Naive thymus-derived CD4-positive, alpha-beta T cell (primary cell): ENCODE results near the gene ACAP2. TPM values are rescaled to one million over a fixed set of nuclear protein-coding genes. Genes with fewer than 3 reads are reported as not detected.

Source experiments
- ATAC-seq: fragments of 150-1000 bp; cut with Tn5 transposase; 2 replicates; pipeline ENCODE4 v1.10.0; 2021; ENCODE audit warnings: mild to moderate bottlenecking, moderate library complexity
- CTCF ChIA-PET: fragments of 350-600 bp; sonication (Branson Sonifier 250); formaldehyde crosslinking; loops from one replicate; lab custom pipeline; 2021; ENCODE audit warnings: antibody characterized with exemption; lab: Charles Lee
- POLR2A ChIA-PET: fragments of 350-600 bp; sonication (Branson Sonifier 250); formaldehyde crosslinking; loops from one replicate; lab custom pipeline; 2021; ENCODE audit warnings: antibody characterized with exemption, inconsistent platforms; lab: Charles Lee
- DNase-seq, 9 donors: peaks; one replicate each; pipeline versions ENCODE4 v3.0.0 to v3.0.0-alpha.2; 2020 to 2022; ENCODE audit warnings: mixed read lengths in 1 of 9
- H3K27ac ChIP-seq: one replicate; pipeline ENCODE4 v1.7.0; 2013; ENCODE audit warnings: mild to moderate bottlenecking, low read depth, low read length, moderate library complexity
- H3K27me3 ChIP-seq, 2 donors: one replicate each; pipeline ENCODE4 v1.7.0; 2013; ENCODE audit warnings: low read length in 2 of 2, mild to moderate bottlenecking in 2 of 2, moderate library complexity in 2 of 2; ENCODE audit not compliant: control insufficient read depth in 2 of 2, insufficient read depth in 2 of 2
- H3K36me3 ChIP-seq, 3 experiments: 1 replicate in 2 of 3; 2 replicates in 1 of 3; pipeline ENCODE4 v1.7.0; 2013; ENCODE audit warnings: low read length in 3 of 3, mild to moderate bottlenecking in 3 of 3, moderate library complexity in 1 of 3; ENCODE audit not compliant: insufficient read depth in 3 of 3, control insufficient read depth in 2 of 3
- H3K4me1 ChIP-seq, 2 donors: one replicate each; pipeline ENCODE4 v1.7.0; 2013; ENCODE audit warnings: low read length in 2 of 2, mild to moderate bottlenecking in 2 of 2, moderate library complexity in 1 of 2; ENCODE audit not compliant: control insufficient read depth in 2 of 2, insufficient read depth in 2 of 2
- H3K4me3 ChIP-seq: 2 replicates; pipeline ENCODE4 v1.7.0; 2013; ENCODE audit warnings: mild to moderate bottlenecking, low read length
- H3K9me3 ChIP-seq, 3 experiments: 1 replicate in 2 of 3; 2 replicates in 1 of 3; pipeline ENCODE4 v1.7.0; 2013; ENCODE audit warnings: low read length in 3 of 3; ENCODE audit not compliant: control insufficient read depth in 2 of 3
- H3K27ac Mint-ChIP-seq, 9 donors: one replicate each; pipeline ENCODE4 v1.8.0; 2020 to 2022; ENCODE audit warnings: mixed read lengths in 9 of 9, mild to moderate bottlenecking in 8 of 9, moderate library complexity in 5 of 9, inconsistent platforms in 2 of 9
- H3K27me3 Mint-ChIP-seq, 5 donors: one replicate each; pipeline ENCODE4 v1.8.0; 2021 to 2022; ENCODE audit warnings: mixed read lengths in 5 of 5, mild to moderate bottlenecking in 1 of 5
- H3K36me3 Mint-ChIP-seq, 5 donors: one replicate each; pipeline ENCODE4 v1.8.0; 2020 to 2022; ENCODE audit warnings: mixed read lengths in 5 of 5, mild to moderate bottlenecking in 3 of 5, inconsistent platforms in 1 of 5
- H3K4me1 Mint-ChIP-seq, 7 donors: one replicate each; pipeline ENCODE4 v1.8.0; 2020 to 2022; ENCODE audit warnings: mixed read lengths in 7 of 7, mild to moderate bottlenecking in 3 of 7, inconsistent platforms in 1 of 7
- H3K4me3 Mint-ChIP-seq, 10 donors: one replicate each; pipeline ENCODE4 v1.8.0; 2020 to 2022; ENCODE audit warnings: mild to moderate bottlenecking in 10 of 10, mixed read lengths in 10 of 10, moderate library complexity in 6 of 10, inconsistent platforms in 2 of 10
- H3K9me3 Mint-ChIP-seq, 11 donors: one replicate each; pipeline ENCODE4 v1.8.0; 2020 to 2022; ENCODE audit warnings: mixed read lengths in 11 of 11, mild to moderate bottlenecking in 4 of 11, inconsistent platforms in 1 of 11, moderate library complexity in 1 of 11
- intact Hi-C, 2 donors: fragments of 100-400 bp; cut with micrococcal nuclease; formaldehyde crosslinking; loops; one replicate each; pipeline ENCODE4 v1.15.1; 2023
- polyA plus RNA-seq, 2 donors: library from polyadenylated mRNA; unstranded; fragments of 300-500 nt; fragmentation: Illumina TruSeq; gene quantifications; one replicate each; pipeline ENCODE4 v1.2.3, GENCODE V29; 2021
- total RNA-seq, 6 experiments: library from RNA in 5 of 6; stranded (reverse) in 5 of 6; gene quantifications; 1 replicate in 5 of 6; 2 replicates in 1 of 6; pipeline ENCODE4 v1.2.3 and lab custom pipeline; 2021 to 2026

The ACAP2 gene
- total and polyA plus RNA-seq, 7 experiments from 2014 or later = 40.1 to 111 (median 72.6) TPM

- no peaks in the 10 kb centered on the region for H3K9me3 Mint-ChIP-seq
- no peaks in the 10 kb centered on the region for H3K27me3 Mint-ChIP-seq
- ChIA-PET CTCF (interaction anchor here (0.5 to 6.5 kb wide), 32 partner anchors 9 to 602 kb away, joined by 3 to 76 read pairs (median 4); partner anchors contain the start of genes LSG1 and PPP1R2), POLR2A (interaction anchor here (0.6 to 2.0 kb wide), 15 partner anchors 13 to 1670 kb away, joined by 3 to 13 read pairs (median 4); partner anchors contain the start of genes LSG1, NCBP2 and PPP1R2)
- H3K4me1 Mint-ChIP-seq = peaks cover 16 to 36% (median 29%) of the 10 kb centered on the region in 7 donors
- H3K36me3 ChIP-seq = no peaks in the 10 kb centered on the region
- intact Hi-C loops = loop anchor here (1.0 to 10.0 kb wide), 18 partner anchors 11 to 784 kb away; partner anchors contain the start of genes ATP13A3 (in 2 of the 2), PPP1R2 (in 2 of the 2), TNK2 (in 2 of the 2) and ACAP2 (in 1 of the 2)
- H3K27me3 ChIP-seq = no peaks in the 10 kb centered on the region
- peaks cover 16 to 22% of the 10 kb centered on the region in 2 donors for H3K4me1 ChIP-seq
- H3K9me3 ChIP-seq = no peaks in the 10 kb centered on the region
- ATAC-seq = peak; percentile 83
- H3K27ac ChIP-seq = peak overlapping the region; percentile 64
- H3K27ac Mint-ChIP-seq = peak overlapping the region; percentile 63 to 89 (median 86)
- peak; percentile 74 to 92 (median 84) for DNase-seq
- peak overlapping the region; percentile 82 to 91 (median 90) for H3K4me3 Mint-ChIP-seq
- H3K36me3 Mint-ChIP-seq = peaks cover 0 to 6% (median 0%) of the 10 kb centered on the region in 5 donors
- peak overlapping the region; percentile 97 for H3K4me3 ChIP-seq
Observed at GRCh38 chr3:195271410-195272243, 171.2 kb downstream of the ACAP2 start.

- no peaks in the 10 kb centered on the region for H3K27me3 Mint-ChIP-seq
- DNase-seq (peak; percentile 82 to 93 (median 91)), ATAC-seq (peak; percentile 93)
- Histone ChIP-seq H3K36me3 (no peaks in the 10 kb centered on the region), H3K4me3 (peak within 1 kb of the TSS; percentile 97), H3K27me3 (no peaks in the 10 kb centered on the region), H3K27ac (peak within 1 kb of the TSS; percentile 64), H3K9me3 (no peaks in the 10 kb centered on the region), H3K4me1 (peaks cover 16 to 22% of the 10 kb centered on the region in 2 donors)
- intact Hi-C loops = loop anchor here (1.0 to 10.0 kb wide), 18 partner anchors 11 to 784 kb away; partner anchors contain the start of genes ATP13A3 (in 2 of the 2), PPP1R2 (in 2 of the 2), TNK2 (in 2 of the 2) and ACAP2 (in 1 of the 2)
- H3K36me3 Mint-ChIP-seq = peaks cover 0 to 6% (median 0%) of the 10 kb centered on the region in 5 donors
- H3K4me3 Mint-ChIP-seq = peak within 1 kb of the TSS; percentile 82 to 91 (median 90)
- no peaks in the 10 kb centered on the region for H3K9me3 Mint-ChIP-seq
- H3K27ac Mint-ChIP-seq = peak within 1 kb of the TSS; percentile 63 to 89 (median 86)
- ChIA-PET POLR2A (interaction anchor here (0.6 to 2.0 kb wide), 19 partner anchors 10 to 1671 kb away, joined by 3 to 13 read pairs (median 4); partner anchors contain the start of genes LSG1, NCBP2 and PPP1R2), CTCF (interaction anchor here (0.5 to 6.5 kb wide), 35 partner anchors 9 to 601 kb away, joined by 3 to 76 read pairs (median 4); partner anchors contain the start of genes LSG1 and PPP1R2)
- H3K4me1 Mint-ChIP-seq = peaks cover 16 to 36% (median 30%) of the 10 kb centered on the region in 7 donors
Observed at GRCh38 chr3:195270817-195271409, 171.9 kb downstream of the ACAP2 start, which contains the start of gene XXYLT1. Gene XXYLT1, minus strand, starts transcription at chr3:195271159. Its CDS starts 101 bp downstream, at chr3:195271058.

GRCh38 chr3:195270079-195270816 lies 172.6 kb downstream of the ACAP2 start:
- H3K4me3 ChIP-seq = peak overlapping the region; percentile 97
- Mint-ChIP-seq H3K36me3 (peaks cover 0 to 9% (median 0%) of the 10 kb centered on the region in 5 donors), H3K4me3 (peak overlapping the region; percentile 80 to 91 (median 86)), H3K27ac (peak overlapping the region in 7 of 9 donors; percentile 62 to 83 (median 73)), H3K4me1 (peaks cover 16 to 38% (median 30%) of the 10 kb centered on the region in 7 donors), H3K9me3 (no peaks in the 10 kb centered on the region), H3K27me3 (no peaks in the 10 kb centered on the region)
- ChIA-PET POLR2A (interaction anchor here (0.6 to 2.0 kb wide), 11 partner anchors 9 to 644 kb away, joined by 3 to 13 read pairs (median 4); partner anchors contain the start of genes LSG1 and PPP1R2), CTCF (interaction anchor here (0.6 to 6.5 kb wide), 18 partner anchors 8 to 939 kb away, joined by 3 to 76 read pairs (median 5); partner anchors contain the start of gene LSG1)
- DNase-seq (peak in 5 of 9 donors; percentile 19 to 56 (median 25)), ATAC-seq (no peak)
- H3K27ac ChIP-seq = peak overlapping the region; percentile 64
- H3K4me1 ChIP-seq = peaks cover 16 to 22% of the 10 kb centered on the region in 2 donors
- no peaks in the 10 kb centered on the region for H3K27me3 ChIP-seq
- intact Hi-C loops = loop anchor here (2.0 to 10.0 kb wide), 5 partner anchors 281 to 783 kb away; partner anchors contain the start of genes ATP13A3 (in 2 of the 2) and TNK2 (in 2 of the 2)
- H3K36me3 ChIP-seq = no peaks in the 10 kb centered on the region
- no peaks in the 10 kb centered on the region for H3K9me3 ChIP-seq

- peak overlapping the region; percentile 80 to 91 (median 86) for H3K4me3 Mint-ChIP-seq
- no peaks in the 10 kb centered on the region for H3K27me3 Mint-ChIP-seq
- Histone ChIP-seq H3K36me3 (no peaks in the 10 kb centered on the region), H3K27ac (no peak overlapping the region), H3K4me1 (peaks cover 16 to 22% of the 10 kb centered on the region in 2 donors), H3K4me3 (peak overlapping the region; percentile 97), H3K27me3 (no peaks in the 10 kb centered on the region), H3K9me3 (no peaks in the 10 kb centered on the region)
- peaks cover 0 to 9% (median 0%) of the 10 kb centered on the region in 5 donors for H3K36me3 Mint-ChIP-seq
- intact Hi-C loops = loop anchor here (2.0 to 10.0 kb wide), 6 partner anchors 281 to 865 kb away; partner anchors contain the start of genes ATP13A3 (in 2 of the 2) and TNK2 (in 2 of the 2)
- POLR2A ChIA-PET = interaction anchor here (0.7 to 1.8 kb wide), 6 partner anchors 8 to 645 kb away, joined by 3 to 12 read pairs (median 4); partner anchors contain the start of gene APOD
- H3K9me3 Mint-ChIP-seq = no peaks in the 10 kb centered on the region
- H3K27ac Mint-ChIP-seq = peak overlapping the region in 6 of 9 donors; percentile 63 to 83 (median 74)
- DNase-seq (no peak), ATAC-seq (no peak)
- CTCF ChIA-PET = interaction anchor here (0.6 to 6.5 kb wide), 12 partner anchors 8 to 938 kb away, joined by 3 to 76 read pairs (median 4); no protein-coding TSS in a partner anchor
- H3K4me1 Mint-ChIP-seq = peaks cover 16 to 40% (median 30%) of the 10 kb centered on the region in 7 donors
Observed at GRCh38 chr3:195269375-195270078, 173.3 kb downstream of the ACAP2 start.
